ENCODE data around the gene SETD1A. TPM values are rescaled to one million over a fixed set of nuclear protein-coding genes. Genes with fewer than 3 reads are reported as not detected.

The SETD1A gene
- total and polyA plus RNA-seq, 2 experiments from 2014 or later: 2.3 to 4.0 TPM

DNA sequence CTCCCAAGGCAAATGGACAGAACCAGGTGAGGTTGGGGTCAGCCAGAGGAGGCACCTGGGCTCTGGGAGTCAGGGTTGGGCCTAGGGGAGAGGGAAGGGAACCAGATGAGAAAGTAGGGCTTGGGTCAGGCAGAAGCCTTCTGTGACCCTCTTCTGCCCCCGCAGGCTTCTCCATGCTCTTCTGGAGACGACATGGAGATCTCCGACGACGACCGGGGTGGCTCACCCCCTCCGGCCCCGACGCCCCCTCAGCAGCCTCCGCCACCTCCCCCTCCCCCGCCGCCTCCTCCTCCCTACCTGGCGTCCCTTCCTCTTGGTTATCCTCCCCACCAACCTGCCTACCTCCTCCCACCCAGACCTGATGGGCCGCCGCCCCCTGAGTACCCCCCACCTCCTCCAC, 7.9 kb downstream of the SETD1A start:
- Histone ChIP-seq H3K27ac (no peak overlapping the region), H3F3A (ENCODE audit: insufficient read depth) (no peaks in the 10 kb centered on the region), H3K27me3 (replicated peaks; ENCODE audit: insufficient read depth) (no peaks in the 10 kb centered on the region), H2AFZ (no peak overlapping the region), H3K9me2 (ENCODE audit: insufficient read depth) (no peaks in the 10 kb centered on the region), H3K79me2 (ENCODE audit: insufficient read depth) (peaks cover 26% of the 10 kb centered on the region), H3K9ac (no peak overlapping the region), H3K9me3 (ENCODE audit: low read depth) (no peaks in the 10 kb centered on the region), H3K4me2 (ENCODE audit: unreplicated experiment) (no peak overlapping the region), H3K36me3 (ENCODE audit: low read depth) (peaks cover 27% of the 10 kb centered on the region; the same call in 1 of the 2 replicates), H3K4me1 (ENCODE audit: insufficient read depth) (no peaks in the 10 kb centered on the region), H3K4me3 (no peak overlapping the region), H4K20me1 (ENCODE audit: insufficient read depth) (no peaks in the 10 kb centered on the region)
- DNase-seq: no peak
- 73 to 86% methylated on average over 6 to 15 of the region's 15 CpGs for WGBS, 2 experiments (ENCODE audit: low coverage in 1 of 2, low lambda C conversion rate in 2 of 2, missing lambda C conversion rate in 2 of 2)
- in situ Hi-C loops (cut with MboI): loop anchor here (25.0 kb wide), 2 partner anchors 747 to 922 kb away; a partner anchor contains a TSS
- TF ChIP-seq EZH2 (IDR thresholded peaks at IDR 0.05; ENCODE audit: insufficient read depth, poor library complexity, severe bottlenecking): no peak
- TF ChIP-seq EZH2phosphoT487 (IDR thresholded peaks at IDR 0.05; ENCODE audit: insufficient read depth, low read depth): no peak

DNA sequence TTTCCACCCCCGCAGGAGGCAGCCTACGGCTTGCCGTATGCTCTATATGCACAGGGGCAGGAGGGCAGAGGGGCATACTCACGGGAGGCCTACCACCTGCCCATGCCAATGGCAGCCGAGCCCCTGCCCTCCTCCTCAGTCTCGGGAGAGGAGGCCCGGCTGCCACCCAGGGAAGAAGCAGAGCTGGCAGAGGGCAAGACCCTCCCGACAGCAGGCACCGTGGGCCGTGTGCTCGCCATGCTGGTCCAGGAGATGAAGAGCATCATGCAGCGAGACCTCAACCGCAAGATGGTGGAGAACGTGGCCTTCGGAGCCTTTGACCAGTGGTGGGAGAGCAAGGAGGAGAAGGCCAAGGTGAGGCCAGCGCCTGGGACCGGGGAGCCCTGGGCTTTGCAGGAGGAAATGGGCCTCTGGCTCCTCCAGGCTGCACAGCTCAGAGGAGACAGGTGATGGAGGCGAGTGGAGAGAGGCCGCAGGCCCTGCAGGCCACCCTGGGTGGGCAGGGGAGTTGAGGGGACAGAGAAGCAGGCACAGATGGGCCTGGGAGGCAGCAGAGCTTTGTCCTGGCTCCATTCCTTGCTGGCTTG, 8.6 kb downstream of the SETD1A start:
- Histone ChIP-seq H3K4me1 (ENCODE audit: insufficient read depth) (no peaks in the 10 kb centered on the region), H4K20me1 (ENCODE audit: insufficient read depth) (no peaks in the 10 kb centered on the region), H3K79me2 (ENCODE audit: insufficient read depth) (peaks cover 20% of the 10 kb centered on the region), H3K9ac (no peak overlapping the region), H3K36me3 (ENCODE audit: low read depth) (peaks cover 33% of the 10 kb centered on the region; the same call in 1 of the 2 replicates), H3K4me3 (no peak overlapping the region), H2AFZ (no peak overlapping the region), H3K27ac (no peak overlapping the region), H3K4me2 (ENCODE audit: unreplicated experiment) (no peak overlapping the region), H3F3A (ENCODE audit: insufficient read depth) (no peaks in the 10 kb centered on the region), H3K27me3 (replicated peaks; ENCODE audit: insufficient read depth) (no peaks in the 10 kb centered on the region), H3K9me2 (ENCODE audit: insufficient read depth) (no peaks in the 10 kb centered on the region), H3K9me3 (ENCODE audit: low read depth) (no peaks in the 10 kb centered on the region)
- in situ Hi-C loops (cut with MboI): loop anchor here (25.0 kb wide), 2 partner anchors 746 to 921 kb away; a partner anchor contains a TSS
- 93% methylated on average over 19 of the region's 19 CpGs for WGBS, 2 experiments (ENCODE audit: low coverage in 1 of 2, low lambda C conversion rate in 2 of 2, missing lambda C conversion rate in 2 of 2)
- DNase-seq: no peak
- no peak for TF ChIP-seq EZH2 (IDR thresholded peaks at IDR 0.05; ENCODE audit: insufficient read depth, poor library complexity, severe bottlenecking)
- TF ChIP-seq EZH2phosphoT487 (IDR thresholded peaks at IDR 0.05; ENCODE audit: insufficient read depth, low read depth): no peak

DNA sequence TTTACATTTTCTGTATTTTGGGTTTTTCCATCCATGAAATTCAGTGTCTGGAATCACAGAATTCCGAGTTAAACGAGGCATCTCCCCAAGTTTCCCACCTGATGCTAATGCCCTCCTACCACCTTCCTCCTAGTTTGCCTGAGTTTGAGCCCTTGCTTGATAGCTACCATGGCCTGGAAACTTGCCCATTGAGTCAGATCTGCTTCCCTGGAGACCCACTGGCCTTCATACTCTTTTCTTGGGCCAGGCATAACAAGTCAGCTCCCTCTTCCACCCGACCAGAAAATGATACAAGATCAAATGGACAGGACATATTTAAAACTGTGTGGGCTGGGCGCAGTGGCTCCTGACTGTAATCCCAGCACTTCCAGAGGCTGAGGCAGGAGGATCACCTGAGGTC, 10.2 kb downstream of the SETD1A start:
- Histone ChIP-seq H3K9me2 (ENCODE audit: insufficient read depth) (no peaks in the 10 kb centered on the region), H4K20me1 (ENCODE audit: insufficient read depth) (no peaks in the 10 kb centered on the region), H3K27ac (no peak overlapping the region), H3K27me3 (replicated peaks; ENCODE audit: insufficient read depth) (no peaks in the 10 kb centered on the region), H3F3A (ENCODE audit: insufficient read depth) (no peaks in the 10 kb centered on the region), H3K4me2 (ENCODE audit: unreplicated experiment) (no peak overlapping the region), H3K4me3 (no peak overlapping the region), H3K36me3 (ENCODE audit: low read depth) (peaks cover 28% of the 10 kb centered on the region), H3K9me3 (ENCODE audit: low read depth) (no peaks in the 10 kb centered on the region), H3K9ac (no peak overlapping the region), H3K4me1 (ENCODE audit: insufficient read depth) (no peaks in the 10 kb centered on the region), H3K79me2 (ENCODE audit: insufficient read depth) (peaks cover 3% of the 10 kb centered on the region), H2AFZ (no peak overlapping the region)
- no peak for DNase-seq
- TF ChIP-seq EZH2 (IDR thresholded peaks at IDR 0.05; ENCODE audit: insufficient read depth, poor library complexity, severe bottlenecking): no peak
- no peak for TF ChIP-seq EZH2phosphoT487 (IDR thresholded peaks at IDR 0.05; ENCODE audit: insufficient read depth, low read depth)
- in situ Hi-C loops (cut with MboI): loop anchor here (25.0 kb wide), 2 partner anchors 745 to 920 kb away; a partner anchor contains a TSS
- 95 to 96% methylated on average over 4 of the region's 4 CpGs for WGBS, 2 experiments (ENCODE audit: low coverage in 1 of 2, low lambda C conversion rate in 2 of 2, missing lambda C conversion rate in 2 of 2)

DNA sequence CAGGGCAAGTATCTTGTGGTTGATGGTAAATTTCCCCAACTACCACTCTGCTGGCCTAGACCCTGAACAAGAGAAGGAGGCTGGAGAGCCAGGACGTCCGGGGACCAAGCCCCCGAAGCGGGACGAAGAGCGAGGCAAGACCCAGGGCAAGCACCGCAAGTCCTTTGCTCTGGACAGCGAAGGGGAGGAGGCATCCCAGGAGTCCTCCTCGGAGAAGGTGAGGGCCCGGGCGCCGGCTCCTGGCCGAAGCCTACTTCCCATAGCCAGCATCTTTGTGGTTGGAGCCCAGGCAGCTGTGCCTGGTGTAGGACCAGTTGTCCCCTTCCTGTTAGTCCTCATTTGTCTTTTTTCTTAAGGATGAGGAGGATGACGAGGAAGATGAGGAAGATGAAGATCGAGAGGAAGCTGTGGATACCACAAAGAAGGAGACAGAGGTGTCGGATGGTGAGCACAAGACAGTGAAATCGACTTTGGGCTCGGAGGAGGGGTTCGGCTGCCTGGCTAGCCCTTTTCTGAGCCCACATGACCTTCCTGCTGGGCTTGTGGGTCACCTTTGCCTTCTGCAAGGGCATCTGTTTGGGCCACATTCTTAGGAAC, 11.8 kb downstream of the SETD1A start:
- no peak overlapping the region for H3K4me2 ChIP-seq (ENCODE audit: unreplicated experiment)
- H3K27ac ChIP-seq: no peak overlapping the region
- H4K20me1 ChIP-seq (ENCODE audit: insufficient read depth): no peaks in the 10 kb centered on the region
- H3F3A ChIP-seq (ENCODE audit: insufficient read depth): no peaks in the 10 kb centered on the region
- H3K36me3 ChIP-seq (ENCODE audit: low read depth): peaks cover 19% of the 10 kb centered on the region
- H3K27me3 ChIP-seq (replicated peaks; ENCODE audit: insufficient read depth): no peaks in the 10 kb centered on the region
- no peaks in the 10 kb centered on the region for H3K9me2 ChIP-seq (ENCODE audit: insufficient read depth)
- 94 to 96% methylated on average over 19 of the region's 19 CpGs for WGBS, 2 experiments (ENCODE audit: low coverage in 1 of 2, low lambda C conversion rate in 2 of 2, missing lambda C conversion rate in 2 of 2)
- H3K4me1 ChIP-seq (ENCODE audit: insufficient read depth): no peaks in the 10 kb centered on the region
- no peaks in the 10 kb centered on the region for H3K9me3 ChIP-seq (ENCODE audit: low read depth)
- H3K9ac ChIP-seq: no peak overlapping the region
- in situ Hi-C loops (cut with MboI): loop anchor here (25.0 kb wide), 2 partner anchors 743 to 918 kb away; a partner anchor contains a TSS
- TF ChIP-seq EZH2phosphoT487 (IDR thresholded peaks at IDR 0.05; ENCODE audit: insufficient read depth, low read depth) (no peak), EZH2 (IDR thresholded peaks at IDR 0.05; ENCODE audit: insufficient read depth, poor library complexity, severe bottlenecking) (no peak)
- no peak overlapping the region for H2AFZ ChIP-seq
- no peak overlapping the region for H3K4me3 ChIP-seq
- H3K79me2 ChIP-seq (ENCODE audit: insufficient read depth): no peaks in the 10 kb centered on the region
- no peak for DNase-seq
